HepG2 (cell line): Measurements from ENCODE around the gene SOCS1. TPM values are rescaled to one million over a fixed set of nuclear protein-coding genes. Genes with fewer than 3 reads are reported as not detected.

Experiments used
- CBX1 ChIP-seq: IDR thresholded peaks from one replicate; pipeline ENCODE4 v1.6.1; 2016; ENCODE audit warnings: antibody characterized with exemption, low read depth
- CERS6 ChIP-seq: sonication (generic); formaldehyde crosslinking; IDR thresholded peaks from 2 replicates; pipeline ENCODE4 v1.5.0; 2020; ENCODE audit warnings: missing genetic modification reagents
- DR1 ChIP-seq: sonication (generic); formaldehyde crosslinking; IDR thresholded peaks from 2 replicates; pipeline ENCODE4 v1.8.0; 2021; ENCODE audit warnings: mild to moderate bottlenecking, missing genetic modification reagents, inconsistent platforms
- ELF4 ChIP-seq: sonication (generic); formaldehyde crosslinking; IDR thresholded peaks from 2 replicates; pipeline ENCODE4 v1.5.0; 2020; ENCODE audit warnings: missing genetic modification reagents, mild to moderate bottlenecking, moderate library complexity, borderline replicate concordance
- MBNL3 ChIP-seq: fragments of 250-450 bp; sonication (Bioruptor Pico); conservative IDR thresholded peaks from 2 replicates; pipeline ENCODE4 v1.8.0; 2022; ENCODE audit warnings: mild to moderate bottlenecking, inconsistent platforms
- NFATC3 ChIP-seq: sonication (generic); formaldehyde crosslinking; IDR thresholded peaks from 2 replicates; pipeline ENCODE4 v1.5.1; 2020; ENCODE audit warnings: mild to moderate bottlenecking, missing genetic modification reagents
- NFE2 ChIP-seq: sonication (generic); formaldehyde crosslinking; IDR thresholded peaks from 2 replicates; pipeline ENCODE4 v1.4.0; 2020; ENCODE audit warnings: missing genetic modification reagents
- NFYB ChIP-seq: sonication (generic); formaldehyde crosslinking; IDR thresholded peaks from 2 replicates; pipeline ENCODE4 v1.4.0; 2020; ENCODE audit warnings: missing genetic modification reagents
- PATZ1 ChIP-seq: sonication (generic); formaldehyde crosslinking; IDR thresholded peaks from 2 replicates; pipeline ENCODE4 v1.4.0; 2020; ENCODE audit warnings: missing genetic modification reagents
- PAX8 ChIP-seq: sonication (generic); formaldehyde crosslinking; IDR thresholded peaks from 2 replicates; pipeline ENCODE4 v1.8.0; 2022; ENCODE audit warnings: mild to moderate bottlenecking, missing genetic modification reagents, borderline replicate concordance
- RAD51 ChIP-seq: fragments of 450-650 bp; IDR thresholded peaks from 2 replicates; pipeline ENCODE4 v1.6.1; 2016; ENCODE audit warnings: borderline replicate concordance
- RARG ChIP-seq: sonication (generic); formaldehyde crosslinking; IDR thresholded peaks from 2 replicates; pipeline ENCODE4 v1.4.0; 2020; ENCODE audit warnings: low read depth, mild to moderate bottlenecking, missing genetic modification reagents
- SPEN ChIP-seq: sonication (generic); formaldehyde crosslinking; IDR thresholded peaks from 2 replicates; pipeline ENCODE4 v1.5.1; 2020; ENCODE audit warnings: low read depth, mild to moderate bottlenecking, missing genetic modification reagents
- SRSF4 ChIP-seq: fragments of 200-400 bp; formaldehyde crosslinking; IDR thresholded peaks from one replicate; pipeline ENCODE4 v1.6.1; 2018; ENCODE audit warnings: mild to moderate bottlenecking, low read depth, low read length, moderate library complexity; ENCODE audit not compliant: poor library complexity, severe bottlenecking
- ZFAT ChIP-seq: sonication (generic); formaldehyde crosslinking; conservative IDR thresholded peaks from 2 replicates; pipeline ENCODE4 v1.8.1; 2023; ENCODE audit warnings: missing genetic modification reagents, inconsistent platforms
- ZGPAT ChIP-seq: IDR thresholded peaks from 2 replicates; pipeline ENCODE4 v1.6.1; 2016; ENCODE audit warnings: mild to moderate bottlenecking
- ZKSCAN8 ChIP-seq: IDR thresholded peaks from 2 replicates; pipeline ENCODE4 v1.6.1; 2016; ENCODE audit warnings: borderline replicate concordance, missing genetic modification reagents, missing compliant biosample characterization
- ZMYM4 ChIP-seq: sonication (generic); formaldehyde crosslinking; IDR thresholded peaks from 2 replicates; pipeline ENCODE4 v1.8.1; 2023; ENCODE audit warnings: mild to moderate bottlenecking, missing genetic modification reagents
- ZNF180 ChIP-seq: sonication (generic); formaldehyde crosslinking; IDR thresholded peaks from 2 replicates; pipeline ENCODE4 v1.4.0; 2020; ENCODE audit warnings: low read depth, missing genetic modification reagents, borderline replicate concordance
- ZNF276 ChIP-seq: sonication (generic); formaldehyde crosslinking; IDR thresholded peaks from 2 replicates; pipeline ENCODE4 v1.4.0; 2020; ENCODE audit warnings: mild to moderate bottlenecking, low read depth, missing genetic modification reagents
- ZNF33A ChIP-seq: sonication (generic); formaldehyde crosslinking; IDR thresholded peaks from 2 replicates; pipeline ENCODE4 v1.5.1; 2020; ENCODE audit warnings: missing genetic modification reagents, mild to moderate bottlenecking, moderate library complexity, borderline replicate concordance
- ZNF550 ChIP-seq: sonication (generic); formaldehyde crosslinking; IDR thresholded peaks from 2 replicates; pipeline ENCODE4 v1.4.0; 2020; ENCODE audit warnings: mild to moderate bottlenecking, missing genetic modification reagents, borderline replicate concordance
- ZNF556 ChIP-seq: sonication (generic); formaldehyde crosslinking; IDR thresholded peaks from 2 replicates; pipeline ENCODE4 v1.4.0; 2020; ENCODE audit warnings: mild to moderate bottlenecking, missing genetic modification reagents, borderline replicate concordance
- polyA plus RNA-seq, 8 experiments: library from polyadenylated mRNA; depleted of rRNA in 3 of 8; stranded (reverse) in 7 of 8; unstranded in 1 of 8; fragments of >200 nt; fragmentation: Illumina TruSeq in 4 of 8; extraction: Trizol in 4 of 8; gene quantifications; 2 replicates each; pipeline versions ENCODE4 v1.2.1 to v1.2.3, GENCODE V29; 2011 to 2016; ENCODE audit warnings: low read depth in 4 of 8, missing spikeins in 1 of 8, mixed read lengths in 1 of 8; ENCODE audit not compliant: insufficient read depth in 1 of 8
- total RNA-seq, 5 experiments: library from RNA; depleted of rRNA; stranded (reverse); fragments of >200 nt; fragmentation: Illumina TruSeq; extraction: Trizol; gene quantifications; 2 replicates each; pipeline ENCODE4 v1.2.3, GENCODE V29; 2016; ENCODE audit warnings: low read depth in 1 of 5

The SOCS1 gene
- total and polyA plus RNA-seq, 2 of the 13 experiments (the other 11 are each of a cell fraction or from before 2014, with no cell fraction given), result 5.3 to 6.3 TPM

- TF ChIP-seq PATZ1 (CRISPR knock-in tag) (peak; percentile 40), ZGPAT (CRISPR knock-in tag) (0 out of 2 replicates have a peak, but pooled peaks have one; percentile 30), CERS6 (CRISPR knock-in tag) (no peak), ZNF550 (CRISPR knock-in tag) (peak; percentile 42; the same call in 1 of the 2 replicates), NFATC3 (CRISPR knock-in tag) (peak; percentile 86; the same call in 1 of the 2 replicates), NFE2 (CRISPR knock-in tag) (no peak), ZNF556 (CRISPR knock-in tag) (peak; percentile 37; the same call in 1 of the 2 replicates), ZFAT (CRISPR knock-in tag) (no peak), CBX1 (peak; percentile 45), NFYB (CRISPR knock-in tag) (no peak), DR1 (CRISPR knock-in tag) (no peak), ZNF33A (CRISPR knock-in tag) (0 out of 2 replicates have a peak, but pooled peaks have one; percentile 42), PAX8 (CRISPR knock-in tag) (peak; percentile 10; the same call in 1 of the 2 replicates), ZMYM4 (CRISPR knock-in tag) (peak; percentile 41), MBNL3 (no peak), ELF4 (no peak), RAD51 (no peak), RARG (CRISPR knock-in tag) (no peak), ZKSCAN8 (CRISPR knock-in tag) (peak; percentile 18), SPEN (CRISPR knock-in tag) (peak; percentile 23), ZNF180 (CRISPR knock-in tag) (no peak), SRSF4 (no peak), ZNF276 (CRISPR knock-in tag) (peak; percentile 54; the same call in 1 of the 2 replicates)
These were observed 2.8 kb upstream of the SOCS1 start (continued) for GRCh38 chr16:11258553-11259492.
